HG02798 (cell line): ENCODE measurements around the gene USP9Y.
"Not testable (repeated sequence)": the region's sequence is repeated elsewhere in the genome, so short reads cannot be mapped to it uniquely, and the experiment has no call there.

Experiments used
- ATAC-seq: cut with Tn5 transposase; IDR thresholded peaks from one replicate; pipeline ENCODE4 v1.9.1; 2021; ENCODE audit warnings: mild to moderate bottlenecking; ENCODE audit not compliant: unreplicated experiment, poor library complexity

Gene USP9Y, protein sequence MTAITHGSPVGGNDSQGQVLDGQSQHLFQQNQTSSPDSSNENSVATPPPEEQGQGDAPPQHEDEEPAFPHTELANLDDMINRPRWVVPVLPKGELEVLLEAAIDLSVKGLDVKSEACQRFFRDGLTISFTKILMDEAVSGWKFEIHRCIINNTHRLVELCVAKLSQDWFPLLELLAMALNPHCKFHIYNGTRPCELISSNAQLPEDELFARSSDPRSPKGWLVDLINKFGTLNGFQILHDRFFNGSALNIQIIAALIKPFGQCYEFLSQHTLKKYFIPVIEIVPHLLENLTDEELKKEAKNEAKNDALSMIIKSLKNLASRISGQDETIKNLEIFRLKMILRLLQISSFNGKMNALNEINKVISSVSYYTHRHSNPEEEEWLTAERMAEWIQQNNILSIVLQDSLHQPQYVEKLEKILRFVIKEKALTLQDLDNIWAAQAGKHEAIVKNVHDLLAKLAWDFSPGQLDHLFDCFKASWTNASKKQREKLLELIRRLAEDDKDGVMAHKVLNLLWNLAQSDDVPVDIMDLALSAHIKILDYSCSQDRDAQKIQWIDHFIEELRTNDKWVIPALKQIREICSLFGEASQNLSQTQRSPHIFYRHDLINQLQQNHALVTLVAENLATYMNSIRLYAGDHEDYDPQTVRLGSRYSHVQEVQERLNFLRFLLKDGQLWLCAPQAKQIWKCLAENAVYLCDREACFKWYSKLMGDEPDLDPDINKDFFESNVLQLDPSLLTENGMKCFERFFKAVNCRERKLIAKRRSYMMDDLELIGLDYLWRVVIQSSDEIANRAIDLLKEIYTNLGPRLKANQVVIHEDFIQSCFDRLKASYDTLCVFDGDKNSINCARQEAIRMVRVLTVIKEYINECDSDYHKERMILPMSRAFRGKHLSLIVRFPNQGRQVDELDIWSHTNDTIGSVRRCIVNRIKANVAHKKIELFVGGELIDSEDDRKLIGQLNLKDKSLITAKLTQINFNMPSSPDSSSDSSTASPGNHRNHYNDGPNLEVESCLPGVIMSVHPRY (N-terminal part only)

DNA sequence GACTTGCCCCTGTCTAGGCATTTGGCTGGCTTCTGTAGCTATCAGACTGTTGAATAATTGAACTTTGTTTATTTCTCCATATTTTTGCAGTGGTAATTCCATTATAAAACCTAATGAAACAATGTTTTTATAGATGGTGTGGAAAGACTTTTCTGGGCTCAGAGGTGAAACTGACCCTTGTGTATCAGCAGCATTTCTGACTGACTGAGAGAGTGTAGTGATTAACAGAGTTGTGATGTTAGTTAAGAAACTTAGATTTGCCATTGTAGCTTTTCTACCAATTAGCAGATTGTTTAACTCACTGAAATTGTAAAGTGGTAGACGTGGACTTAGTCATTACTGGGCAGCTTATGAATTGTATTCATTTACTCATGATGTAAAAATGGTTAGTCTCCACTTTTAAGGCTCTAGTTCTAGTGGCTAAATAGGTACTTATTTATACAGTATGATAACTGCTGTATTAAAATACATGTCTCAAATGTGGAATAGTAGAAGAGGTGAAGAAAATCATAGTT is at the start of gene USP9Y:
TSS of gene USP9Y (plus strand) at position 51 of the 515 bp plus-strand sequence. CDS start 8,217 bp downstream, outside the sequence.
- no peak for ATAC-seq

DNA sequence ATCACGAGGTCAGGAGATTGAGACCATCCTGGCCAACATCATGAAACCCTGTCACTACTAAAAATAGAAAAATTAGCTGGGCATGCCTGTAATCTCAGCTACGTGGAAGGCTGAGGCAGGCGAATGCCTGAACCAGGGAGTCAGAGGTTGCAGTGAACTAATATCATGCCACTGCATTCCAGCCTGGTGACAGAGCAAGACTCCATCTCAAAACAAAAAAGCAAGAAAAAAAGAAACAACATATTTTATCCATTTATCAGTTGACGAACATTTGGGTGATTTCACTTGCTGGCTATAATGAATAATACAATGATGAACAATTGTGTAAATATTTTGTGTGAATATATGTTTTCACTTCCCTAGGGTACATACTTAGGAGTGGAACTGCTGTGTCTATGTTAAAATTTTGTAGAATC is 49.4 kb upstream of the USP9Y start:
- ATAC-seq = no peak

DNA sequence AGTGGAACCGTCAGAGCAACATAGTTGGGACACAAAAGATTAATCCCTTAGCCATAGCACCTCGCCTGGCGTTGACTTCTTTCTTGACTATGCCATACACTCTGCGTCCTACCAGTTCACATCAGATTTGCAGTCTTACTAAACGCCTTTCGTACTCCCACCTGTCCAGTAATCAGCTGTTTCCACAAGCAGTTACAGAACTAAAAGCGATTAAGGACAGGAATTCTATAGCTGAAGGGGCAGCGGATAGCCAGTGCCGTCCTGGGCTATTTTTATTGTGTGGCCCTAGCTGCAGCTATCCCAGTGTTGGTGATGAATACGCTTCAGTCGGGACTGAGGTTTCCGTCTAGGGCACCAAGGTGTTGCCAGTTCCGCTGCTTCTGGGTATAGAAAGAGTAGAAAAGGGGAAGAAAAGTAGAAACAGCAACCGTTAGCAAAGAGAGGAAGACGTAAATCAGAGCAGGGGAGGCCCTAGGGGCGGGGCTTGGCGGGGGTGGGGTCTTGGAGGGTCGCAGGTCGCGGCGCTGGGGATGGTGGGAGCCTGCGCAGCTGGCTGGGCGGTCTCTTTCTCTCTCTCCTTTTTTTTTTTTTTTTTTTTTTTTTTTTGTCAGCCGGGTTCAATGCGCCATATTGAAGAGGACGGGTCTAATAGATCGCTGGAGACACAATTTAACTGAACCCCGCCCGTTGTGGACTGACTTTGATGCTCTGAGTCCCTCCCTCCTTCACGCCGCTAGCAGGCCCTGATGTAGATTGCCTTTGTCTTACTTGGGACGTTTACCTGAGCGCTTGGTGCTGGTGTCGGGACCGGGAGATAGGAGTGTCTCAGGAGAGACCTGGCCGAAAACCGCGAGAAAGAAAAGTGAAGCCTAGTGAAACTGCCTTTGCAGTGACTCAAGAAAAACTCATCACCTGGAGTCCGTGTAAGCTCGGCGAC is 39.0 kb upstream of the USP9Y start:
- peak; percentile 75 for ATAC-seq

DNA sequence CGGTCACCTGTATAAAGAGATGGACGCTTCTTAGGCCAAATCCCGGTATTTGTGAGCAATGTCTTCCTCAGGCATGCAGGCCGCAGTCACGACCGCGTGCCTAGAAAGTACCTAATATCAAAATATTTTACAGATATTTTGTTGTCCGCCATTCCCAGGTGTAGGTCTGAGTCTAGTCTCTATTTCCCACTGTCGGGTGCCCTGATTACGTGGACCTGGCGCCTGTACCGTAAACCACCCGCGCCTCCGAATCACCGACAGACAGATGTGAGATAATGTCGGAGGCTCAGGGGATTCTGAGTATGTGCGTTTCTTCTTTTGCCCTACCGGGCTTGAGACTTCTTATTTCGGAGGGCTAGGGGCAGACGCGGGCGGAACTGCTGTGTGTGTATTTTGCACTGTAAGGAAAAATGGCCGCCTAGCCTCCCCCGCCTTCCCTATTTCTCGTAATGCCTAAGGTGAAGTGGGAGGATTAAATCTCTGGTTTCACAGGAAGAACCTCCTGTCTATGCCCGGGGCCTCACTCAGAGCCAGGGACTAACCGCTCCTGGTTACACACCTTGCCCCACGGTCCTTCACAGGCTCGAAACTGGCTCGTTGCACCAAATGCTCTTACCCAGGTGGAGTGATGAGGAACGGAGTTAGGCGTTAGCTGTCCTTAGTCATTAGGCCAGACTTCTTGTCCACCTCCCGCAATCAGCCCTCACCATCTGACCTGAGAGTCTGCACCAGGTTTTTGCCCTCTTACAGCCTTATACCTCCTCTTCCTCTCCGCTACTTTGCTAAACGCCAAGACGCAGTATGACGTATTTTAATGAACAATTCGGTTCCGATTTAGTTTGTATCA is 38.1 kb upstream of the USP9Y start:
- peak; percentile 46 for ATAC-seq

DNA sequence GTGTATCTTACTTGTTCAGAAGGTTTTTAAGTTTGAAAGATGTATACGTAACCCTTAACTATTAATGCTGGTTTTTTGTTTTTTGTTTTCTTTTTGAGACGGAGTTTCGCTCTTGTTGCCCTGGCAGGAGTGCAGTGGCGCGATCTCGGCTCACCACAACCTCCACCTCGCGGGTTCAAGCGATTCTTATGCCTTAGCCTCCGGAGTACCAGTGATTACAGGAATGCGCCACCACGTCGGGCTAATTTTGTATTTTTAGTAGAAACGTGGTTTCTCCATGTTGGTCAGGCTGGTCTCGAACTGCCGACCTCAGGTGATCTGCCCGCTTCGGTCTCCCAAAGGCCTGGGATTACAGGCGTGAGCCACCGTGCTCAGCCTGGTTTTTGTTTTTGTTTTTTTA is 37.2 kb upstream of the USP9Y start:
- ATAC-seq = not testable (repeated sequence)

DNA sequence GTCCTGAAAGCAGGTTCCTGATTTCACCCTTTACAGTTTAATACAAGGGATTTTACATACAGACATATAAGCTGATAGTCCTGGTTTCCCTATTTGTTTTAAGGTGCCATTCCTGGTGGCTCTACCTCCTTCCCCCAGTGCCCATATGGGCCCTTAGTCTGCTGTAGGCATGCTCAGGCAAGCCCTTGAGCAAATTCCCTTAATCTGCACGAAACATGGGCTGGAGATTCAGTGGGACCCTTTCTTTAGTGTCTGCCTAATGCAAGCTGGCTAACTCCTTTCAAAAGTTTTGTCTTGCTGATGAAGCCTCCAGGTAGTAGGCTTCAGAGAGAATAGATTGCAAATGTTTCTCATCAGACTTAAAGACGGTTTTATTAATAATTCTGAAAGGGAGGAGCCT is 22.9 kb upstream of the USP9Y start:
- no peak for ATAC-seq

DNA sequence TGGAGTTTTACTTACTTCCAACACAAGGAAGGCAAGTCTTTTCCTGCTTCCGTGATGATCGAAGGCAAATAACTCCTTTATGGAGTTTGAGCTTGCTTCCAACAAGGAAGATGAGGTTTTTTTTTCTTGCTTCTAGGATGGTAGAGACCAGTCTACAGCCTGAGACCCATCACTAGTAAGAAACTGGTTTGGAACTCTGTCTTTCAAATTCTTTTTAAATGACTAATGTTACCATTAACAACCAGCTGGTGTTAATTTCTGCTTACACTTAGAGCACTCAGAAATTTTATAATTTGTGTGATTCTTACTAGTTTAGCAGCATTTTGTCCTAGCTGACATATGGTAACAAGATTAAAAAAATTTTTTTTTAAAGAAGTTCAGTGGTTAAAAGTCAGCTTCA is 19.5 kb upstream of the USP9Y start:
- no peak for ATAC-seq

DNA sequence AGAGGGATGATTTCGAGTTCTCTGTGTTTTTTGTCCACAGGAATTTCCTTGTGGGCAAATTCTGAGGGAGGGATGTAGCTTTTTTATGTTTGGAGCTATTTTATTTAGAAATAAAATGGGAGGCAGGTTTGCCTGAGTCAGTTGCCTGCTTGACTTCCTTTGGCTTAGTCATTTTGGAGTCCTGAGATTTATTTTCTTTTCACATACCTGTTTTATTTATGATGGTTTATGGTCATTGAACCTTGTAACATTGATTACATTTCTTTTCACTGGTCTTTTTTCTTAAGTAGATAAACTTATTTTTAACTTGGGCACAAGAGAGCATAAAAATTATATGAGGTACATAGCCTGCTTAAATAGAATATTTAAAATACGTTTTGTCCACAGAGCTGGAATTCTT is 12.7 kb upstream of the USP9Y start:
- ATAC-seq = no peak

DNA sequence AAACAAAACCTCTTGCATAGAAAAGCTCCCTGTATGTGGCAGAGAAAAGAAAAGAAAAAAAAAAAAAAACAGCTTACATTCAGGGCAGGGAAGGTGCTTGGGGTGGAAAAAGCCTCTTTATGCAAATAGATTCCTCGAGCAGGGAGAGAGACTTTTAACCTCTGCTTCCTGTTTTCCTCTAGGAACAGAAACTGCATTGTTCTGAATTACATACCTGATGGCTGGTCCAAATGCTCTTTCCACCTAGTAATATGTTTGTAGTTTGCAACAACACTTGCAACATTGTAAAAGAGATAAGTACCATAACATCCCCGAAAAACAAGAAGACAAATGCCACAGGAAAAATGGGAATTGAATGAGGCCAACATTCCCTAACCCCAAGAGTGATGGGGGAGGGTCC is 944 bp upstream of the USP9Y start:
- ATAC-seq = no peak

DNA sequence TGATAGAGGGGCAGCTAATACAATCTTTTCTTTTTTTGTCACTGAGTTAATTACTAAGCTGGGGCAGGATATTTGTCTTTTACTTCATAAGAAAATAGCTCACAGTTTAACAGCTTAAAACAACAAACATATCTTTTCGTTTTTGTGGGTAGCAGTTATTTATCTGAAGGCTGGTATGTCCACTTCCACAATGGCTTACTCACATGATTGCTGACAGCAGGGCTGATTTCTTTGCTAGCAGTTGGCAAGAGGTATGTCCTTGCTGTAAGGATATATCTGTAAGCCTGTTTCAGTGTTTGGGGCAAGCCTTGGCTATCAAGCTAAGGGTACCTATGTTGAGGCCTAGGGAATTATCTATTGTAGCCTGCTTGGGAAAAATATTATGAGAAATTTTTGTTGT is 1.1 kb downstream of the USP9Y start:
- no peak for ATAC-seq

DNA sequence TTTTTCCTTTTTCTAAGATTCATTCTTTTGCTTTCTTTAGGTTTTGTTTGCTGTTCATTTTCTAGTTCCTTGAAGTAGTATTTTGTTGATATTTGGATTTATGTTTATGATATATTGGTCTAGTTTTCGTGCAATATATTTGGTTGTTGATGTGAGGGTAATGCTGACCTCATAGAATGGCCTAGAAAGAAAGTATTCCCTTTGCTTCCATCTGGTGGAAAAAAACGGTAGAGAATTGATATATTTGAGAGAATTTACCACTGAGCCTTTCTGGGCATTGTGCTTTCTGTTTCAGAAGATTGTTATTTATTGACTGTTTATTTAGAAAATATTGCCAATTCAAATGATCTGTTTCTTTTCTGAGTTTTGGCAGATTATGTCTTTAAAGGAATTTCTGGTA is 9.4 kb downstream of the USP9Y start:
- no peak for ATAC-seq

DNA sequence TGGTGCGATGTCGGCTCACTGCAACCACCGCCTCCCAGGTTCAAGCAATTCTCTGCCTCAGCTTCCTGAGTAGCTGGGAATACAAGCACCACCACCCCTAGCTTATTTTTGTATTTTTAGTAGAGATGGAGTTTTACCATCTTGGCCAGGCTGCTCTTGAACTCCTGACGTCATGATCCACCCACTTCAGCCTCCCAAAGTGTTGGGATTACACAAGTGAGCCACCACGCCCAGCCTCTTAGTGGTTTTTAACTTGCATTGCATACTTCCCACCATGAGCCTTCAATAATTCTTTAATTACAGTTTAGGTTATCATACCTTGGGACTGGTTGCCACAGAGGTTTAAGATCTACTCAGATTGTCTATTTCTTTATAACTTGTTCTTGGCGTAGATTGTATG is 14.3 kb downstream of the USP9Y start:
- no peak for ATAC-seq

DNA sequence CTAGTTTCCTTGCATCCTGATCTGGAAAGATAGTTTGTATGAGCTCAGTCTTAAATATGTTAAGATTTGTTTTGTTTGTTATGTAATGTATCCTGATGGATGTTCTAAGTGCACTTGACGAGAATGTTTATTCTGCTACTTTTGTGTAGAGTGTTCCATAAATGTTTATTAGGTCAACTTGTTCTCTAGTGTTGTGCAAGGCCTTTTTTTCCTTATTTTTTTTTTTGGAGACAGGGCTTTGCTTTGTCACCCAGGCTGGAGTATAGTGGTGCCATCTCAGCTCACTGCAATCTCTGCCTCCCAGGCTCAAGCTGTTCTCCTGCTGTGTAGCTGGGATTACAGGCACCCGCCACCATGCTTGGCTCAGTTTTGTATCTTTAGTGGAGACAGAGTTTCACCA is 28.7 kb downstream of the USP9Y start:
- no peak for ATAC-seq

DNA sequence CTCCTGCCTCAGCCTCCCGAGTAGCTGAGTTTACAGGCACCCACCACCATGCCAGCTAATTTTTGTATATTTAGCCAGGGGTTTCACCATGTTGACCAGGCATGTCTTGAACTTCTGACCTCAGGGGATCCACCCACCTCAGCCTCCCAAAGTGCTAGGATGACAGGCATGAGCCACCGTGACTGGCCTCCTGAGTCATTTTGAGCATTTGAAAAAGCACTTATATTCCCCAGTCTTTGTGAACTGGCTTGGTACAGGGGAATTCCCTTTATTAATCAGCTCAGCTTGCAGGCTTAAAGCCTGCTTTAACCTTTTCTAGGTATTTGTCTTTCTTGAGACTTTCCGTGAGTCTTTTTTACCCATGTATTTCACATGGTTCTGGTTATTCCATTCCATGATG is 32.6 kb downstream of the USP9Y start:
- ATAC-seq = peak; percentile 79

DNA sequence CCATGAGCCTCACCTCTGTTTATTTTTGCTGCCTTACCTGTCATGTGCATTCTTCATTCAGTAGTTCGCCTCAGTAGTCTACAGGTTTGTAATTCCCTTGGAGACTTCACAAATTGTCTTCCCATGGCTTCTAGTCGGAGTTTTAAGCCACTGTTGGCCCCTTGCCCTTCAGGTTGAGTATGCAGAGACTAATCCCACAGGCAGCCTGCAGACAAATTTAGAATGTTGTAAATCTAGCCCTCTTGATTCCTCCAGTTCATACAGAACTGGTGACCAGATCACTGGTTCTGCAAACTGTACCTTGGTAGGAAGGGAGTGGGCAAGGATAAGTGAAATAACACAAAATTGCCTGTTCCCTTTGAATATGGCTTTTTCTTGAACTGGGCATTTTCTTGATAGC is 33.0 kb downstream of the USP9Y start:
- ATAC-seq = no peak

DNA sequence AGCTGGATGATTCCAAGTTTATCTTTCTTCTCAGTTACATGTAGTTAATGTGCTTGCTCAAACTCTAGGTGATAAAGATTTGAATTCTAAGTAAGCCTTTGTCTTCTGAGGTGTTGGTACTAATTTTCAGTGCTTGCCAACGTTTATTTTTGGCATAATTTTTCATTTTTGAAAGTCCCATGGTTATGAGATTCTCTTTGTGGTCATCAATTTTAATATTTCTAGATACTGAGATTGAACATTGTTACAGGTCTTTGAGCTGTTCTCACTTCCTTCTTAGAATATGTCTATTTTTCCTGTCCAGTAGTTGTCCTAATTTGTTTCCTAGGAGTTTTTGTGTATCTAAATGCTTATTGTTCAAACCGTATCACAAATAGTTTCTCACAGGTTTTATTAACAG is 40.4 kb downstream of the USP9Y start:
- ATAC-seq = no peak

DNA sequence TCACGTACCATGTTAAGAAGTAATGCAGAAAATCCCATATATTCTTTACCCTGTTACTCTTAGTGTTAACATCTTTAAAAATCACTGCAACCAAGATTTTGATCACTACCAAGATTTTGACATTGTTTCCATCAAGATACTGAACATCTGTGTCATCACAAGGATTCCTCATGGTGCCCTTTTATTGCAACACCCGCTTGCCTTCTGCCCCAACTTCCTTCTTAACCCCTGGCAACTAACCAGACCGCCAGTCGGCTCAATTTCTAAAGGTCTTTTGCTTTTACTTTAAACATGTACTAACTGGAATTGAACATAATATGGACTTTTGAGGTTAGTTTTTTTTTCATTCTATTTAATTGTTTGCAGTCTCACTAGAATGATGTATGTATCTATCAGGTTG is 41.7 kb downstream of the USP9Y start:
- ATAC-seq = no peak

DNA sequence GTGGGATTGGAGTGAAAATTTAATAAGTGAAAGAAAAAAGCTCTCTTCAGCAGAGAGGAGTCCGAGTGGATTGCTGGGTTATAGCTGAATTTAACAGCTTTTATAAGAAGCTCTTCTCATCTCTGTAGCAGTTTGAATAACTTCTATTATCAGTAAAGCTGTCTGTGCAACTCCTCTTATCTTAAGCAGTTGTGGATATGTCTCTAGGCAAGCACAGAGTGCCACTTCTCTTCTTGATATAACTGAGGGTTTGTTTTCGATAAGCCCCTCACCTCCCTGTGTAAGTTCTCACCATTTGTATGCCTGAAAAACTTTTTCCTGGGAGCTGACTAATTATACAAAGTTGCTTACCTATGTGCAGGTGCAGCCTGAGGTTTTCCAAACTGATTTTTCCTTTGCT is 43.1 kb downstream of the USP9Y start:
- ATAC-seq = no peak

DNA sequence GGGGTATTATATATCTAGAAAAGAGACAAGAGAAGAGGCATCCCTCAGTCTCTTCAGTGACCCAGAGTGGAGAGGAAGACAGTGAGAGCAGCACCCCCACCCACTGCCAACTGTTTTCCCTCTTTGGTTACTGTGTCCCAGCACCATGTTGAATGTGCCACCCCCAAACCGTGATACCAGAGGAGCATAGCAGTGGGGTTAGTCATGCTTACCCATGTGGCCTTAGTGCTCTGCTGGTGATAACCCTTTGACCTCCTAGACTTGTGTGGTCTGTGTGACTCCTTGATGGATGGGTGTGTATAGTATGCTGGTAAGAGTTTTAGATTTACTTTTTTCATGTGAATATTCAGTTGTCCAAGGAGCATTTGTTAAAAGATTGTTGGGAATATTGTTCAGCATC is 48.3 kb downstream of the USP9Y start:
- ATAC-seq = no peak
